OCI-LY7 (cell line): ENCODE results near the gene PGAP2.

ENCODE experiments used
- EZH2phosphoT487 ChIP-seq: fragments of 200-600 bp; sonication (generic); IDR thresholded peaks from 2 replicates; pipeline ENCODE4 v1.6.1; 2018; ENCODE audit warnings: low read depth, borderline replicate concordance, mild to moderate bottlenecking, mixed run types, antibody characterized with exemption, low read length, moderate library complexity, mixed read lengths
- TF ChIP-seq, protein P1 (sequence below): fragments of 200-600 bp; sonication (generic); conservative IDR thresholded peaks from 2 replicates; pipeline ENCODE4 v1.5.1; 2014; ENCODE audit warnings: mild to moderate bottlenecking, antibody characterized with exemption, low read length, moderate library complexity, mixed read lengths

DNA sequence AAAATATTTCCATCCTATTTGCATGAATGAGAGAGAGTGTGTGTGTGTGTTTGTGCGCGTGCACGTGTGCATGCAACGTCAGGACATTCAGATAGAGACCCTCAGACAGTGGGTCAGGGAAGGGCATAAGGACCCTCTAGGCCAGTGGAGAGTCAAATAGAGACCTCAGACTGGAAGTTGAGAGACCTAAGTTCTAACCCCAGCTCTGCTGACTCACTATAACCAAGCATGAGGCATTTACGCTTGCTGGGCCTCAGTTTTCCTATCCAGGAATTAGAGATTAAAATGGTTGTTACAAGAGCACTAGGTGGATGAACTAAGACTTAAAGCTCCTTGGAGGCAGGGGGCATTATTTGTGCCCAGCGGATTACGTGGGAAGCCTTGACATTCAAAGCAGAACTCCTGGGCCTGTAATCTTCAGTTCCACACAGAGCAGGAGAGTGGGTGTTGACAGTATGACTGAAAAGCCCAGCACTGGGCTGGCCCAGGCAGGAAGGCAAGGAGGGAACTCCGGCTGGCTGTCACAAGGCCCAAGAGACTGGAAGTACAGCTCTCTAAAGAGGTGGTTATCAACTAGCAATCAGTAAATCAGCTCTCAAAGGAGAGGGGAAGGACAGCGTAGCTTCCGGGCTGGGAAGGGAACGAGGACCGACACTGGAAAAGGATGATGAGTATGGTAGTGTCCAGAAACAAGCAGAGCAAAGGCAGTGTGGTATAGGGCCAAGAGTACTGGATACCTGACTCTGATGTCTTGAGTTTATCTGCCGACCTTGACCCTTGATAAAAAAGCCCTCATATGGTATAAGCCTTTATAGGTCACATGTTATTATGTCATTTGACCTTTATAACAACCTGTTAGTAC is 23.2 kb downstream of the PGAP2 start:
- TF ChIP-seq, protein P1, sequence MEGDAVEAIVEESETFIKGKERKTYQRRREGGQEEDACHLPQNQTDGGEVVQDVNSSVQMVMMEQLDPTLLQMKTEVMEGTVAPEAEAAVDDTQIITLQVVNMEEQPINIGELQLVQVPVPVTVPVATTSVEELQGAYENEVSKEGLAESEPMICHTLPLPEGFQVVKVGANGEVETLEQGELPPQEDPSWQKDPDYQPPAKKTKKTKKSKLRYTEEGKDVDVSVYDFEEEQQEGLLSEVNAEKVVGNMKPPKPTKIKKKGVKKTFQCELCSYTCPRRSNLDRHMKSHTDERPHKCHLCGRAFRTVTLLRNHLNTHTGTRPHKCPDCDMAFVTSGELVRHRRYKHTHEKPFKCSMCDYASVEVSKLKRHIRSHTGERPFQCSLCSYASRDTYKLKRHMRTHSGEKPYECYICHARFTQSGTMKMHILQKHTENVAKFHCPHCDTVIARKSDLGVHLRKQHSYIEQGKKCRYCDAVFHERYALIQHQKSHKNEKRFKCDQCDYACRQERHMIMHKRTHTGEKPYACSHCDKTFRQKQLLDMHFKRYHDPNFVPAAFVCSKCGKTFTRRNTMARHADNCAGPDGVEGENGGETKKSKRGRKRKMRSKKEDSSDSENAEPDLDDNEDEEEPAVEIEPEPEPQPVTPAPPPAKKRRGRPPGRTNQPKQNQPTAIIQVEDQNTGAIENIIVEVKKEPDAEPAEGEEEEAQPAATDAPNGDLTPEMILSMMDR, result no peak
- no peak for TF ChIP-seq EZH2phosphoT487
